NOMO-1 treated with DMSO at 0.1 percent for 48 hours (cell line): ENCODE data around the gene HSPA1L.
A peak's percentile ranks its signal among the peaks of the same experiment; 100 is the strongest.
"Not testable (repeated sequence)": the region's sequence is repeated elsewhere in the genome, so short reads cannot be mapped to it uniquely, and the experiment has no call there.

Experiments used
- DNase-seq: peaks from one replicate; lab custom pipeline; 2025; ENCODE audit not compliant: unreplicated experiment; lab: John Stamatoyannopoulos, UW

Gene HSPA1L

DNA sequence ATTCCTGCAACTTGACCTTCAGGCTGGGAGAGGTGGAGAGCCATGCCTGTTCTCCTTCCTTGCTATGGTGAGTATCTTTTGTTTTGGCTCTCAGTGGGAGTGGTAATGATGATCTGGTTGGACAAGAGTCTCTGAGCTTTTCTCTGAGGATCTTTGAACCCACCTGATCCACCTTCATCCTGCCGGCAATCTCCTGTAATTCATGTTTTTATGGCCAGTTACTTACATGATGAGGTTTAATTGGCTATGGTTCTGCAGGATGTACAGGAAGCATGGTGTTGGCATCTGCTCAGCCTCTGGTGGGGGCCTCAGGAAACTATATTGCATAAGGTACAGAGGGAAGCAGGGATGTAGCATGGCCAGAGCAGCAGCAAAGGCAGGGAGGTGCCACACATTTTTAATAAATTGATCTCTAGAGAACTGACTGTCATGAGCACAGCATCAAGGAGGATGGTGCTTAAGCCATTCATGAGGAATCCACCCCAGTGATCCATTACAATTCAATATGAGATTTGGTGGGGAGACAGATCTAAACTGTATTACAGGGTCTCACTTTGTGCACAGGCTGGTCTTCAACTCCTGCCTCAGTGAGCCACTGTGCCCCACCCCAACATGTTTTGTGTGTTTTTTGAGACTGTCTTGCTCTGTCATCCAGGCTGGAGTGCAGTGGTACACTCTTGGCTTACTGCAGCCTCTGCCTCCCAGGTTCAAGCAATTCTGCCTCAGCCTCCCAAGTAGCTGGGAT is 22.5 kb upstream of the HSPA1L start:
- peak; percentile 18 for DNase-seq

GRCh38 chr6:31836474-31837368 is 21.6 kb upstream of the HSPA1L start:
- DNase-seq = peak; percentile 62

DNA sequence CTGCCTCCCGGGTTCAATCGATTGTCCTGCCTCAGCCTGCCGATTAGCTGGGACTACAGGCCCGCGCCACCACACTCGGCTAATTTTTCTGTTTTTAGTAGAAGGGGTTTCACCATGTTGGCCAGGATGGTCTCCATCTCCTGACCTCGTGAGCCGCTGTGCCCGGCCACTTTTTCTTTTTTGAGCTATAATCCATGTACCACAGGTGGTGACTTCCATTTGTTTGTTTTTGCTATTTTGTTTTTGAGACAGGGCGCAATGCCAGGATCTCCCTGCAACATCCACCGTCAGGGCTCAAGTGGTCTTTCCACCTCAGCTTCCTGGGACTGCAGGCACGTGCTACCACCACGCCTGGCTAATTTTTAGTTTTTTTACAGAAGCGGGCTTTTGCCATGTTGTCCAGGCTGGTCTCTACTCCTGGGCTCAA is 21.0 kb upstream of the HSPA1L start:
- no peak for DNase-seq

DNA sequence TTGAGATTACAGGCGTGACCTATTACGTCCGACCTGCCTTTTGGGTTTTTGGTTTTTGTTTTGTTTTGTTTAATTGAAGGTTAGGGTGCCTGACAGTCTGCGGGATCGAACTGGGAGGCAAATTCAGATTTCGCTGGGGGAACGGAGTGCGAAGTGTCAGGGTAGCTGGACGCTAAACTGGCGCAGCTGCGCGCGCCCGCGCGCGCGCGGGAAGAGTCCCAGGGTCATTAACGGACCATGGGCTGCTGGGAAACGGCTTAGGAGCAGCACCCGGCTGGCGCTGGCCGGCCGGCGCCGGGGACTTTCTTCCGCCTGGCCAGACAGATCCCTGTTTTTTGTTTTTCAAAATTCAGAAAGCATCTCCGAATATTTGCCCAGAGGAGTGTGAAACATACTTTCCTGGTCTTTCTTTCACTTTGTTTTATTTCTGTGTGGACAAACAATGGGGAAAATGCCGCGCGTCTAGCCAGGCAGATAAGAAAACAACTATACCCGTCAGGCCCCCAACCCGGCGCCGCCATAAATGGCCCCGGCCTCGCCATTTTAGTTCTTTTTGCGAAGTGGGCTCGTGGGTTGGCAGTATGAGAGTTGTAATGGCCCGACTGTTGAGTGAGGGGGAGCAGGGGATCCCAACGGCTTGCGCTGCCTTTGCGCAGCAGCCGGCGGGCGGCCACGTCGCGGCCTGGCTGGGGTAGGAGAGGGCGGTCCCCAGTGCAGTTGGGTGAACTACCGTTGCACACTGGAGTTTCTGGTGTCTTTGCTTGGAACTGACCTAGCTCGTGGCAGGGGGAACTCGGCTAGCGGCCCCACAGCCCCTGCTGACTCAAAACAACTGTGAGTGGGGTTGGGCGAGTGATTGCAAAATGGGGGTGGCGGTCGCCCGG is 19.5 kb upstream of the HSPA1L start:
- peak; percentile 76 for DNase-seq

- DNase-seq = peak; percentile 46
Observed at GRCh38 chr6:31831350-31832215, 16.5 kb upstream of the HSPA1L start.

GRCh38 chr6:31830886-31831335 is 15.8 kb upstream of the HSPA1L start:
- no peak for DNase-seq

GRCh38 chr6:31829633-31830283 is 14.7 kb upstream of the HSPA1L start:
- DNase-seq = peak; percentile 69

DNA sequence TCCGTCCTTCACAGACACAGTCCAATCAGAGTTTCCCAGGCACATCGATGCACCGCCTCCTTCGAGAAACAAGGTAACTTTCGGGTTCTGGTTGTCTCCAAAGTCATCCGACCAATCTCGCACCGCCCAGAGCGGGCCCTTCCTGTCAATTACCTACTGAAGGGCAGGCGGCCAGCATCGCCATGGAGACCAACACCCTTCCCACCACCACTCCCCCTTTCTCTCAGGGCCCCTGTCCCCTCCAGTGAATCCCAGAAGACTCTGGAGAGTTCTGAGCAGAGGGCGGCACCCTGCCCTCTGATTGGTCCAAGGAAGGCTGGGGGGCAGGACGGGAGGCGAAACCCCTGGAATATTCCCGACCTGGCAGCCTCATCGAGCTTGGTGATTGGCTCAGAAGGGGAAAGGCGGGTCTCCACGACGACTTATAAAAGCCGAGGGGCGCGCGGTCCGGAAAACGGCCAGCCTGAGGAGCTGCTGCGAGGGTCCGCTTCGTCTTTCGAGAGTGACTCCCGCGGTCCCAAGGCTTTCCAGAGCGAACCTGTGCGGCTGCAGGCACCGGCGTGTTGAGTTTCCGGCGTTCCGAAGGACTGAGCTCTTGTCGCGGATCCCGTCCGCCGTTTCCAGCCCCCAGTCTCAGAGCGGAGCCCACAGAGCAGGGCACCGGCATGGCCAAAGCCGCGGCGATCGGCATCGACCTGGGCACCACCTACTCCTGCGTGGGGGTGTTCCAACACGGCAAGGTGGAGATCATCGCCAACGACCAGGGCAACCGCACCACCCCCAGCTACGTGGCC is 12.4 kb upstream of the HSPA1L start, which contains the start of gene HSPA1B:
TSS of gene HSPA1B (plus strand) at position 453 of the 794 bp plus-strand sequence. CDS start at position 666, 213 bp downstream.
- DNase-seq = peak; percentile 100

- peak; percentile 59 for DNase-seq
Observed at GRCh38 chr6:31826793-31827285, 11.8 kb upstream of the HSPA1L start.

GRCh38 chr6:31825553-31825952 is 10.5 kb upstream of the HSPA1L start:
- no peak for DNase-seq

- peak; percentile 64 for DNase-seq
Observed at GRCh38 chr6:31823592-31824196, 8.6 kb upstream of the HSPA1L start.

- DNase-seq = peak; percentile 90
Observed at GRCh38 chr6:31822036-31822821, 7.1 kb upstream of the HSPA1L start.

DNA sequence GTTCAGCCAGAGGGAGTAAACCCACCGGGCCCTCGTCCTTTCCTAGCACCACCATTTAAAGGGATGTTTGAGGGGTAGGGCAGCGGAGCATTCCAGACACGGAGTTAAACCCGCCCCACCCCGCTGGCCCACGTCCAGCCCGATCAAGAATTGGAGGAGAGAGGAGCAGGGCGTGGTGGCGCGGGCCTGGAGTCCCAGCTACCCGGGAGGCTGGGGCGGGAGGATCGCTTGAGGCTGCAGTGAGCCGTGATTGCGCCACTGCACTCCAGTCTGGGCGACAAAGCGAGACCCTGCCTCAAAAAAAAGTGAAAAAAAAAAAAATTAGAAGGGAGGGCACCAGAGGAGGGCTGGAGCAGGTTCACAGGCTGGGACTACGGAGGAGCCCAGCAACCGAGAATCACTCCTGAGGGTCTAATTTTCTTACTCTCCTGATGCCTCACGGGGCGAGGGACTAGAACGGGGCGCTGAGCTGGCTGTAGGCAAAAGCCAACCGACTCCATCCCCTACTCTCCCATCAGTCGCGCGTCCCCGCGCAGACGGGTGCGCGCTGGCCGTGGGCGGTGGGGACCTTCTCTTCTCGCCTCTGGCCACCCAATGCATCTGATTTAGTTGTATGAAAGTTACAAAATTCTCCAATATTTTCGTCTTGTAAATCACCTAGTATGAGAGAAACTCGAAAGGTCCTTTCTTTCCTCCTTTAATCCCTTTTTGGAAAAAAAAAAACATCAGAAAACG is 6.4 kb upstream of the HSPA1L start:
- DNase-seq = peak; percentile 54

DNA sequence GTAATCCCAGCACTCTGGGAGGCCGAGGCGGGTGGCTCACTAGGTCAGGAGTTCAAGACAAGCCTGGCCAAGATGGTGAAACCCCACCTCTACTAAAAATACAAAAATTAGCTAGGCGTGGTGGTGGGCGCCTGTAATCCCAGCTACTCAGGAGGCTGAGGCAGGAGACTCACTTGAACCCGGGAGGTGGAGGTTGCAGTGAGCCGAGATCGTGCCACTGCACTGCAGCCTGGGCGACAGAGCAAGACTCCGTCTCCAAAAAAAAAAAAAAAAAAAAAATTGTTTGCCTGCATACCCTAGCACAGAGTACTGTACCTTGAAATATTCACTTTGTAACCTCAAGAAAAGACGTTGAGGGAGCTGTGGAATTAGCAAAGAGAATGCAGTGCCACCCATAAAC is 5.3 kb upstream of the HSPA1L start:
- DNase-seq = not testable (repeated sequence)

GRCh38 chr6:31819871-31820299 is 4.8 kb upstream of the HSPA1L start:
- DNase-seq = no peak

GRCh38 chr6:31817929-31818511 is 2.9 kb upstream of the HSPA1L start:
- DNase-seq = not testable (repeated sequence)
